Measurements from ENCODE around the gene UBE2E1. TPM values are rescaled to one million over a fixed set of nuclear protein-coding genes. Genes with fewer than 3 reads are reported as not detected.

UBE2E1 gene
- total and polyA plus RNA-seq, 10 donors, result 62.6 to 106 (median 91.2) TPM

GRCh38 chr3:23836536-23837230 is 30.9 kb downstream of the UBE2E1 start:
- 20 to 37% (median 35%) methylated on average over 1 of the region's 1 CpG for WGBS, 5 donors
- no peak for TF ChIP-seq CTCF (IDR thresholded peaks at IDR 0.05 in 8 of 11, conservative IDR thresholded peaks at IDR 0.05 in 3 of 11)
- no peak for TF ChIP-seq POLR2AphosphoS5 (IDR thresholded peaks at IDR 0.05)
- TF ChIP-seq POLR2A (IDR thresholded peaks at IDR 0.05), result no peak
- DNase-seq, result no peak

GRCh38 chr3:23837286-23837685 is 31.5 kb downstream of the UBE2E1 start:
- 80 to 97% (median 88%) methylated on average over 1 of the region's 1 CpG for WGBS, 5 donors
- no peak for TF ChIP-seq POLR2A (IDR thresholded peaks at IDR 0.05)
- no peak for TF ChIP-seq POLR2AphosphoS5 (IDR thresholded peaks at IDR 0.05)
- no peak for TF ChIP-seq CTCF (IDR thresholded peaks at IDR 0.05 in 8 of 11, conservative IDR thresholded peaks at IDR 0.05 in 3 of 11)
- peaks cover 22 to 85% (median 42%) of the 10 kb centered on the region in 6 donors for H3K4me1 ChIP-seq
- H3K9me3 ChIP-seq, result no peaks in the 10 kb centered on the region
- intact Hi-C loops (cut with DNase I; ENCODE audit: low total_unique reads), result no loop called here
- H3K27me3 ChIP-seq (replicated peaks in 1 of 7), result no peaks in the 10 kb centered on the region
- no peak overlapping the region for H3K4me3 ChIP-seq
- no peak for DNase-seq
- H3K27ac ChIP-seq, result no peak overlapping the region
- H3K36me3 ChIP-seq, result no peaks in the 10 kb centered on the region

More at GRCh38 chr3:23836536-23837230, 30.9 kb downstream of the UBE2E1 start:
- Histone ChIP-seq H3K27ac (no peak overlapping the region), H3K9me3 (no peaks in the 10 kb centered on the region), H3K36me3 (no peaks in the 10 kb centered on the region), H3K4me3 (no peak overlapping the region), H3K4me1 (peaks cover 25 to 88% (median 45%) of the 10 kb centered on the region in 6 donors), H3K27me3 (replicated peaks in 1 of 7) (no peaks in the 10 kb centered on the region)
- intact Hi-C loops (cut with DNase I; ENCODE audit: low total_unique reads), result no loop called here

- DNase-seq, result no peak
- Histone ChIP-seq H3K9me3 (no peaks in the 10 kb centered on the region), H3K4me1 (peaks cover 22 to 86% (median 43%) of the 10 kb centered on the region in 6 donors), H3K27ac (no peak overlapping the region), H3K4me3 (no peak overlapping the region), H3K36me3 (no peaks in the 10 kb centered on the region), H3K27me3 (replicated peaks in 1 of 7) (no peaks in the 10 kb centered on the region)
- TF ChIP-seq POLR2AphosphoS5 (IDR thresholded peaks at IDR 0.05) (no peak), POLR2A (IDR thresholded peaks at IDR 0.05) (no peak), CTCF (IDR thresholded peaks at IDR 0.05 in 8 of 11, conservative IDR thresholded peaks at IDR 0.05 in 3 of 11) (no peak)
- 61 to 80% (median 67%) methylated on average over 1 of the region's 1 CpG for WGBS, 5 donors
- intact Hi-C loops (cut with DNase I; ENCODE audit: low total_unique reads), result no loop called here
These were observed 31.9 kb downstream of the UBE2E1 start for GRCh38 chr3:23837691-23838090.

- no peak overlapping the region for H3K4me3 ChIP-seq
- H3K4me1 ChIP-seq, result peaks cover 15 to 78% (median 30%) of the 10 kb centered on the region in 6 donors
- H3K36me3 ChIP-seq, result no peaks in the 10 kb centered on the region
- intact Hi-C loops (cut with DNase I; ENCODE audit: low total_unique reads), result no loop called here
- no peak for DNase-seq
- TF ChIP-seq CTCF (IDR thresholded peaks at IDR 0.05 in 8 of 11, conservative IDR thresholded peaks at IDR 0.05 in 3 of 11), result no peak
- no peaks in the 10 kb centered on the region for H3K9me3 ChIP-seq
- H3K27me3 ChIP-seq (replicated peaks in 1 of 7), result no peaks in the 10 kb centered on the region
- 79 to 88% (median 83%) methylated on average over 5 of the region's 5 CpGs for WGBS, 5 donors
- no peak overlapping the region for H3K27ac ChIP-seq
These were observed 34.8 kb downstream of the UBE2E1 start for GRCh38 chr3:23840521-23840920.
